ENCODE results near the gene XRCC6. TPM values are rescaled to one million over a fixed set of nuclear protein-coding genes. Genes with fewer than 3 reads are reported as not detected.
A peak's percentile ranks its signal among the peaks of the same experiment; 100 is the strongest.

XRCC6 gene
- total RNA-seq, 2 experiments from 2014 or later: 162 TPM

GRCh38 chr22:41687901-41688364 is 66.8 kb downstream of the XRCC6 start:
- H3K4me1 Mint-ChIP-seq (ENCODE audit: low read depth): peaks cover 45% of the 10 kb centered on the region
- H3K4me3 Mint-ChIP-seq: peak overlapping the region; percentile 96
- no peaks in the 10 kb centered on the region for H3K9me3 ChIP-seq (ENCODE audit: control insufficient read depth in 1 of 2, insufficient read depth in 1 of 2, low read length in 2 of 2)
- H3K4me3 ChIP-seq (ENCODE audit: low read length): peak overlapping the region; percentile 91
- H3K9me3 Mint-ChIP-seq: no peaks in the 10 kb centered on the region
- no peaks in the 10 kb centered on the region for H3K27me3 ChIP-seq (ENCODE audit: control insufficient read depth in 1 of 2, insufficient read depth in 2 of 2, low read length in 2 of 2)
- ChIA-PET POLR2A (interaction anchor here (0.6 to 3.4 kb wide), 30 partner anchors 8 to 927 kb away, joined by 3 to 63 read pairs (median 4); partner anchors contain the start of genes CCDC134, CENPM, DESI1 and MEI1), CTCF (interaction anchor here (0.9 to 3.1 kb wide), 3 partner anchors 9 to 21 kb away, joined by 3 to 22 read pairs (median 21); no protein-coding TSS in a partner anchor)
- peak overlapping the region; percentile 99 for H3K27ac Mint-ChIP-seq
- no peak for TF ChIP-seq CTCF (IDR thresholded peaks at IDR 0.05)
- H3K27me3 Mint-ChIP-seq: no peaks in the 10 kb centered on the region
- intact Hi-C loops (cut with DNase I, micrococcal nuclease): loop anchor here (1.0 to 2.0 kb wide), 2 partner anchors 22 to 93 kb away; no protein-coding TSS in a partner anchor
- DNase-seq (peak in 4 of 14 experiments; percentile 21 to 54 (median 42)), ATAC-seq (ENCODE audit: poor library complexity) (peak; percentile 6)
- H3K27ac ChIP-seq (ENCODE audit: low read depth in 1 of 2, low read length in 2 of 2): peak overlapping the region; percentile 95 to 98
- H3K36me3 Mint-ChIP-seq (ENCODE audit: low read depth): peaks cover 25% of the 10 kb centered on the region
- no peaks in the 10 kb centered on the region for H3K36me3 ChIP-seq (ENCODE audit: insufficient read depth, low read length)
- H3K4me1 ChIP-seq (ENCODE audit: insufficient read depth, low read length): peaks cover 43% of the 10 kb centered on the region

DNA sequence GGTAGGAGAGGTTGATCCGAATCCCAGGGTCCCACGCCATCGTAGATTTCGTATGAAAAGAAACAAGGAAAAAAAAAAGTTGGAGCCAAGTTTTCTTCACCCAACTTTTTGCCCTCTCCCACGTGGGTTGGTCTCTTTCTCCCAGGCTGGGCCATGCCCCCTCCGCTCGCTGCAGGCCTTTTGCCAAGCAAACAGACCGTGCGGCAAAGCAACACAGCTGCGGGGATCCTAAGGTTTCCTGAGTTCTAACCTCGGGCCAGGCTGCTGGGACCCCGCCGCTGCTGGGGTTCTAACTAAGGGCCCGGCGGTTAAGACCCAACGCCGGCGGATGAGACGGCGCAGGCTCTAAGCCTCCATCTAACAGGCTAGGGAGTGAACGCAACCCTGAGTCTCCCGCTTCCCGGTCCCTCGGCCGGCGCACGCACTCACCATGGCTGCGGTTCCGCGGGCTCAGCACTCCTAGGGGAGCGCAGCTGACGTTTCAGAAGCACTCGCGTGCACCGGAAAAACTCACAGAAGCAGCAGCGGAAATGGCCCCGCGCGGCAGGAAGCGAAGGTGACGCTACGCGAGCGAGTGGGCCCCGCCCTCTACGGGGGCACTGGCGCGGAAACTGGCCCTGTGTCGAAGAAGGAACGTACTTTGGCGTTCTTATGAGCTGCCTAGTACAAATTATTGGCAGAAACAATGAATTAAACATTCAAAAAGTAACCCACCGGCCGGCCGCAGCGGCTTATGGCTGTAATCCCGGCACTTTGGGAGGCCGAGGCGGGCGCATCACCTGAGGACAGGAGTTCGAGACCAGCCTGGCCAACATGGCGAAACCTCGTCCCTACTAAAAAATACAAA is 67.5 kb downstream of the XRCC6 start, which contains the start of gene SNU13:
TSS of gene SNU13 (minus strand) at position 503 of the 847 bp plus-strand sequence. CDS start at position 432, 71 bp downstream.
- peaks cover 39% of the 10 kb centered on the region for H3K4me1 ChIP-seq (ENCODE audit: insufficient read depth, low read length)
- CTCF ChIA-PET: interaction anchor here (0.6 to 3.1 kb wide), 5 partner anchors 9 to 60 kb away, joined by 3 to 22 read pairs (median 3); partner anchors contain the start of gene MEI1

More for the DNA sequence above, 67.5 kb downstream of the XRCC6 start, which contains the start of gene SNU13:
- Mint-ChIP-seq H3K27ac (peak within 1 kb of the TSS; percentile 99), H3K4me1 (ENCODE audit: low read depth) (peaks cover 45% of the 10 kb centered on the region), H3K36me3 (ENCODE audit: low read depth) (peaks cover 24% of the 10 kb centered on the region), H3K27me3 (no peaks in the 10 kb centered on the region), H3K9me3 (no peaks in the 10 kb centered on the region), H3K4me3 (peak within 1 kb of the TSS; percentile 96)
- POLR2A ChIA-PET: interaction anchor here (0.5 to 3.4 kb wide), 37 partner anchors 8 to 926 kb away, joined by 3 to 63 read pairs (median 4); partner anchors contain the start of genes CCDC134, CENPM, DESI1 and MEI1
- intact Hi-C loops (cut with DNase I, micrococcal nuclease): loop anchor here (1.0 to 2.0 kb wide), 2 partner anchors 22 to 92 kb away; no protein-coding TSS in a partner anchor
- no peak for TF ChIP-seq CTCF (IDR thresholded peaks at IDR 0.05)
- Histone ChIP-seq H3K9me3 (ENCODE audit: control insufficient read depth in 1 of 2, insufficient read depth in 1 of 2, low read length in 2 of 2) (no peaks in the 10 kb centered on the region), H3K27me3 (ENCODE audit: control insufficient read depth in 1 of 2, insufficient read depth in 2 of 2, low read length in 2 of 2) (no peaks in the 10 kb centered on the region), H3K36me3 (ENCODE audit: insufficient read depth, low read length) (peaks cover 4% of the 10 kb centered on the region), H3K4me3 (ENCODE audit: low read length) (peak within 1 kb of the TSS; percentile 91), H3K27ac (ENCODE audit: low read depth in 1 of 2, low read length in 2 of 2) (peak within 1 kb of the TSS; percentile 95 to 98)
- DNase-seq (peak; percentile 87 to 97 (median 90)), ATAC-seq (ENCODE audit: poor library complexity) (peak; percentile 92)

Data from CD4-positive, alpha-beta T cell (primary cell).